D721Med (cell line): Measurements from ENCODE around the gene ADGRG3.

Experiments used
- DNase-seq: peaks from one replicate; pipeline ENCODE4 v3.0.0; 2011; ENCODE audit warnings: low spot score; ENCODE audit not compliant: insufficient read length
- FAIRE-seq: peaks from 2 replicates; lab custom pipeline; 2011; peaks lifted over from hg19 to GRCh38; lab: Jason Lieb, UNC
- TF ChIP-seq, protein P1 (sequence below): IDR thresholded peaks from 2 replicates; pipeline ENCODE4 v1.5.1; 2012; ENCODE audit warnings: mild to moderate bottlenecking, control low read depth; ENCODE audit not compliant: insufficient read depth; ENCODE audit errors: missing control alignments

ADGRG3 gene

DNA sequence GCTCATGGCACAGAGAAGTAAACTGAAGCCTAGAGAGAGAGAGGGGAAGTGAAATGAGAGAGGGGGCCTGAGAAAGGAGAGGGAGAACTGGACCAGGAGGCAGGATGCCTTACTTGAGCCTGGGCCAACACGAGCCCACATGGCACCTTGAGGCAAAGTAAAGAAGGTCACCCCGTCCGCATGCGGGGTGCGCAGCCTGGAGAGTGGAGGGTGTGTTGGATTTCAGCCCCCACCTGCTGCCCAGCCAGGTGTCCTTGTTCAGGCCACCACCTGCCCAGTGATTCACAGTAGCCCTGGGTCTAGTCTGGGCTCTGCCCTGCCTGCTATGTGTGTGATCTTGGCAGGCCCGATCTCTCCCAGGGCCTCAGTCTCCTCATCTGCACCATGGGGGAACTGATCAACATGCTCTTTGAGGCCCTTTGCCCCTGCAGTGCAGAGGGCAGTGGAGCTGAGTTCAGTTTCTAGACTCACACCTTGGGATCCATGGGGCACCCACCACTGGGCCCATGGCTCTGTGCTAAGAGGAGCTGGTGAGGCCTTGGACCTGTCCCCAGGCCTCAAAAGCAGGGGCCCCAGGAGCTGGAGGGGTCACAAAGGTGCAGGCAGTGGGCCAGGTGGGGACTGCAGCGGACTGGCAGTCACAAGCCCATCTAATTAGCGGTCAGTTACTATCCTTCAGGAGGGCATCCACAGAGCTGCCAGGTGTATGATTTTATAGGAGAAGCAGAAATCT, 16.7 kb downstream of the ADGRG3 start:
- TF ChIP-seq, protein P1, sequence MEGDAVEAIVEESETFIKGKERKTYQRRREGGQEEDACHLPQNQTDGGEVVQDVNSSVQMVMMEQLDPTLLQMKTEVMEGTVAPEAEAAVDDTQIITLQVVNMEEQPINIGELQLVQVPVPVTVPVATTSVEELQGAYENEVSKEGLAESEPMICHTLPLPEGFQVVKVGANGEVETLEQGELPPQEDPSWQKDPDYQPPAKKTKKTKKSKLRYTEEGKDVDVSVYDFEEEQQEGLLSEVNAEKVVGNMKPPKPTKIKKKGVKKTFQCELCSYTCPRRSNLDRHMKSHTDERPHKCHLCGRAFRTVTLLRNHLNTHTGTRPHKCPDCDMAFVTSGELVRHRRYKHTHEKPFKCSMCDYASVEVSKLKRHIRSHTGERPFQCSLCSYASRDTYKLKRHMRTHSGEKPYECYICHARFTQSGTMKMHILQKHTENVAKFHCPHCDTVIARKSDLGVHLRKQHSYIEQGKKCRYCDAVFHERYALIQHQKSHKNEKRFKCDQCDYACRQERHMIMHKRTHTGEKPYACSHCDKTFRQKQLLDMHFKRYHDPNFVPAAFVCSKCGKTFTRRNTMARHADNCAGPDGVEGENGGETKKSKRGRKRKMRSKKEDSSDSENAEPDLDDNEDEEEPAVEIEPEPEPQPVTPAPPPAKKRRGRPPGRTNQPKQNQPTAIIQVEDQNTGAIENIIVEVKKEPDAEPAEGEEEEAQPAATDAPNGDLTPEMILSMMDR = no peak
- FAIRE-seq = no peak
- DNase-seq = no peak

DNA sequence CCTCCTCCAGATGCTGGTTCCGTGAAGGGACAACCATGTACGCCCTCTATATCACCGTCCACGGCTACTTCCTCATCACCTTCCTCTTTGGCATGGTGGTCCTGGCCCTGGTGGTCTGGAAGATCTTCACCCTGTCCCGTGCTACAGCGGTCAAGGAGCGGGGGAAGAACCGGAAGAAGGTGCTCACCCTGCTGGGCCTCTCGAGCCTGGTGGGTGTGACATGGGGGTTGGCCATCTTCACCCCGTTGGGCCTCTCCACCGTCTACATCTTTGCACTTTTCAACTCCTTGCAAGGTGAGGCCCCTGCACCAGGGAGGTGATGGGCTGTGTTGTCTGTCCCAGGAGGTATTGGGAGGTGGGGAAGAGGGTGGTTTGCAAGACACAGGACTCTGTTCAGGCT, 17.5 kb downstream of the ADGRG3 start:
- TF ChIP-seq, protein P1 = no peak
- no peak for DNase-seq
- FAIRE-seq = no peak

- no peak for FAIRE-seq
- TF ChIP-seq, protein P1 = no peak
- DNase-seq = no peak
Observed at GRCh38 chr16:57686577-57686976, 18.5 kb downstream of the ADGRG3 start.

GRCh38 chr16:57687363-57687929, 19.3 kb downstream of the ADGRG3 start:
- no peak for DNase-seq
- no peak for FAIRE-seq
- TF ChIP-seq, protein P1 = no peak

DNA sequence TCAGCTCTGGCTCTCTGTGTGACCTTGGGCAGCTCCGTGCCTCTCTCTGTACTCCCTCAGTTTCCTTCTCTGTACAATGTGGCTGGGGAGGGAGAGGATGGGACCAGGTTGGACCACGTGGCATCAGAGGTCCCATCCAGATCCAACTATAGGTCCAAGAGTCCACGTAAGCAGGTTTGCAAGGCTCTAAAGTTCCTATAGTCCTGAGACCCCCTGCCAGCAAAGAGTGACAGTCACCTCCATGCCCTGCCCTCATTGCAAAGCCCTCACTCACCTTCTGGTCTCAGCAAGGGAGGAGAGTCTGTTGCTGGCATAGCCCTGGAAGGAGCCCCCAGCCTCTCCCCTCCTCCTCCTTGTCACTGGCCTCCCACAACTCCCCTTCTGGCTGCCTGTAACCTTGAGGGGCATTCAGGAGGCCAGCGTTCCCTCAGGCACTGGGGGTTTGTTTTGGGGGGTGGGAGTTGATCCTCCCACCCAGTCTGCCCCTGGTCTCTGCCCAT, 20.4 kb downstream of the ADGRG3 start:
- TF ChIP-seq, protein P1 = no peak
- DNase-seq (no peak), FAIRE-seq (no peak)

- TF ChIP-seq, protein P1 = no peak
- FAIRE-seq (no peak), DNase-seq (no peak)
Observed at GRCh38 chr16:57688987-57689761, 21.1 kb downstream of the ADGRG3 start.
